ENCODE results near the gene DEK.
"Not testable (repeated sequence)": the region's sequence is repeated elsewhere in the genome, so short reads cannot be mapped to it uniquely, and the experiment has no call there.

Gene DEK

GRCh38 chr6:18204691-18205090, 59.6 kb downstream of the DEK start:
- DNase-seq (ENCODE audit: low read depth): no peak

GRCh38 chr6:18203786-18204185, 60.5 kb downstream of the DEK start:
- DNase-seq (ENCODE audit: low read depth): no peak

DNA sequence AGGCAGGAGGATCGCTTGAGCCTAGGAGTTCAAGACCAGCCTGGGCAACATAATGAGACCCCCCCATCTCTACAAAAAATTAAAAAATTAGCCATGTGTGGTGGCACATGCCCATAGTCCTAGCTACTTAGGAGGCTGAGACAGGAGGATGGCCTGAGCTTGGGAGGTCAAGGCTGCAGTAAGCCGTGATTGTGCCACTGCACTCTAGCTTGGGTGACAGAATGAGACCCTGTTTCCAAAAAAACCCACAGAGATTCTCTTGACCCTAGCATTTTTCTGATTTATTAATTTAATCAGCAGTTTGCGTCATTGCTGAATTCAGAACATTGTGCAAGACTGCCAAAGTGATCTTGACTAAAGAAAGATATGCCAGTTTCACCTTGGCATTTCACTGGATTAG, 72.3 kb downstream of the DEK start:
- no peak for DNase-seq (ENCODE audit: low read depth)

DNA sequence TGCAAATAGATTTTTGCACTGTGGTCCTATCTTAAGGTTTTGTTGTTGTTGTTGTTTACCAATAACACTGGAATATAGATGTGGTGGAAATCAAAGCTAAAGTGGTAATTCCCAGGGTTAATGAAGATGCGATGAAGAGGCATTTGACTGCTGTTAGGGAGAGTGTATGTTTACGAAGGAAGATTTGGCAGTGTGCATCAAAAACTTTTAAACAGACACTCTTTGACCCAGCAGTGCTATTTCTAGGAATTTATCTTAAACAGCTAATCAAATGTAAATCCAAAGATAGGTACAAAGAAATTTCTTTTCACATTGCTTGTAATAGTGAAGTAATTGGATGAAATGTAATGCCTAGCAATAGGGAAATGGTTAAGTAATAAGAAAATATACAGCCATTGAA, 75.1 kb downstream of the DEK start:
- DNase-seq (ENCODE audit: low read depth): no peak

DNA sequence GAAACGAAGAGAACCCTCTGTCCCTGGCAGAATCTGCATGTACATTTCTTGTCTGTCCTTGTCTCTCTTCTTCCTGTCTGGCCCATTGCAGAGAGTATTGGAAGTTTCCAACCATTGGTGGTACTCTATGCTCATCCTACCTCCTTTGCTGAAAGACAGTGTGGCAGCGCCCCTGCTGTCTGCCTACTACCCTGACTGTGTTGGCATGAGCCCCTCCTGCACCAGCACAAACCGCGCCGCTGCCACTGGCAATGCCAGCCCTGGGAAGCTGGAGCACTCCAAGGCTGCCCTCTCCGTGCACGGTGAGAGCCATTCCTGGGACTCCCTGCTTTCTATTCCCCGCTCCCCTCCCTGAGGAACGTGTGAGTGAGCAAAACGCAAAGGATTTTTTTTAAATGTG, 76.6 kb downstream of the DEK start:
- DNase-seq (ENCODE audit: low read depth): no peak

DNA sequence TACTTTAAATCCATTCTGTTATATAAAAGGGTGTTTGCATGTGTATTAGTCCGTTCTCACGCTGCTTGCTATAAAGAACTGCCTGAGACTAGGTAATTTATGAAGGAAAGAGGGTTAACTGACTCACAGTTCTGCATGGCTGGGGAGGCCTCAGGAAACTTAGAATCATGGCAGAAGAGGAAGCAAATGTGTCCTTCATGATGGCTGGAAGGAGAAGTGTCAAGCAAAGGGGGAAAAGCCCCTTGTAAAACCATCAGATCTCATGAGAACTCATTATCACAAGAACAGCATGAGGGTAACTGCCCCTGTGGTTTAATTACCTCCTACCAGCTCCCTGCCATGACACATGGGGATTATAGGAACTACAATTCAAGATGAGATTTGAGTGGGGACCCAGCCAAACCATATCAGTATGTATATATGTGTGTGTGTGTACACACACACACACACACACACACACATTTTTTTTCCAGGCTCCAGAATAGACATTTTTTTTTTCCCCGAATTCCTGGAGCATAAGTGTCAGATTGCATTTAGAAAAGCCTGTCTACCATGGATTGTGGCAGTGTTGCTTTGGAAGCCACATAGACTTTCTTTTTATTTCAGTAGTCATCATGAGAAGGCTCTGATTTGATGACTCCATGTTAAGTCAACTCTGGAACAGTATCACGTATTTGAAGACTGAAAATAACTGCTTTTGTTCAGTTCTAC, 77.6 kb downstream of the DEK start:
- DNase-seq (ENCODE audit: low read depth): no peak

GRCh38 chr6:18186033-18186432, 78.3 kb downstream of the DEK start:
- DNase-seq (ENCODE audit: low read depth): no peak

DNA sequence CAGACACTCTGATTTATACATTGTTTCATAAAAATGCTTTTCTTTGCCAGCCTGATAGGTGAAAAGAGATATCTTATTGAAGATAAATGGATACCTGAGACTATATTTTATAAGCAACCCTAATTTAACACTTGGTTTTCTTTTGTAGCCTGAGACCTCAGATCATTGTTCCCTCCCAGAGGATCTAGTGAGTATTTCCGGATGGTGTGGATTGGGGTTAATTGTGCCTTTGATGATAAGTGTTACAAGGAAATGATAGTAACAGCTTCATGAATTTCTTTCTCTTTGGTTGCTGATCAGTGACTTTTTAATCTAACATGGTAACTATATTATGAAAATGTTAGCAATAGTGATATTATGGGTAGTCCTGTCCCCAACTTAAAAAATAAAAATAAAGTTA, 78.7 kb downstream of the DEK start:
- DNase-seq (ENCODE audit: low read depth): no peak

DNA sequence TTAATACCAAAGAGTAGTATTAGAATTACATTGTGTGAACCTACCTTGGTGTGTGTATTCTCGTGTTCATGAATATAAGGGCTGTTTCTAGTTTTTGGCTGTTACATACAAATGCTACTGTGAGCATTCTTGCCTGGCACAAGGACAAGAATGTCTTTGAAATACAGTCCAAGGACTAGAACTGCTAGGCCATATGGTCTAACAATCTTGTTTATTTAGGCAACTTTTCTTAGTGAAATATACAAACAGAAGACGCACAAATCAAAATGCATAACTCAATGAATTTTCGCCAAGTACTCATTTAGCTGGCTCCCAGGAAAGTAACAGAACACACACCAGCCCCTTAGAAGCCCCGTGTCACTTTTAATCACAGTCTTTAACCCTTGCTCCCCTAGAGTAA, 80.6 kb downstream of the DEK start:
- DNase-seq (ENCODE audit: low read depth): no peak

DNA sequence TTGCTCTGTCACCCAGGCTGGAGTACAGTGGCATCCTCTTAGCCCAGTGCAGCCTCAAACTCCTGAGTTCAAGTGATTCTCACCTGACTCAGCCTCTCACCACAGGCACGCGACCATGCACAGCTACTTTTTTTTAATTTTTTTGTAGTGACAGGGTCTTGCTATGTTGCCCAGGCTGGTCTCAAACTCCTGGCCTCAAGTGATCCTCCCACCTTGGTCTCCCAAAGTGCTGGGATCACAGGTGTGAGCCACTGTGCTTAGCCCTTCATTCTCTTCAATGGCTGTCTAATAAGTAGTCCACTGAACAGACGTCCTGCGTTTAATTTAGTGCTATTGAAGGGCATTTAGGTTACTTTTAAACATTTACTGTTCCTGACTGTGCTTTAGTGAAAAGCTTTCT, 81.8 kb downstream of the DEK start:
- DNase-seq (ENCODE audit: low read depth): no peak

- DNase-seq (ENCODE audit: low read depth): no peak
Observed at GRCh38 chr6:18179770-18180356, 84.5 kb downstream of the DEK start.

- DNase-seq (ENCODE audit: low read depth): no peak
Observed at GRCh38 chr6:18178960-18179615, 85.2 kb downstream of the DEK start.

- DNase-seq (ENCODE audit: low read depth): no peak
Observed at GRCh38 chr6:18177286-18177965, 86.9 kb downstream of the DEK start.

GRCh38 chr6:18176198-18176597, 88.1 kb downstream of the DEK start:
- not testable (repeated sequence) for DNase-seq (ENCODE audit: low read depth)

Measured in stimulated activated CD4-positive, alpha-beta T cell treated with anti-CD3 and anti-CD28 coated beads, Interleukin-2, amount 100 ng/mL, for 4 hours (primary cell).